HG02938 (cell line): ENCODE data around the gene NSD1.
"Not testable (repeated sequence)": the region's sequence is repeated elsewhere in the genome, so short reads cannot be mapped to it uniquely, and the experiment has no call there.

Source experiments
- ATAC-seq: cut with Tn5 transposase; IDR thresholded peaks from one replicate; pipeline ENCODE4 v1.9.1; 2021; ENCODE audit warnings: mild to moderate bottlenecking, moderate library complexity; ENCODE audit not compliant: unreplicated experiment

NSD1 gene

DNA sequence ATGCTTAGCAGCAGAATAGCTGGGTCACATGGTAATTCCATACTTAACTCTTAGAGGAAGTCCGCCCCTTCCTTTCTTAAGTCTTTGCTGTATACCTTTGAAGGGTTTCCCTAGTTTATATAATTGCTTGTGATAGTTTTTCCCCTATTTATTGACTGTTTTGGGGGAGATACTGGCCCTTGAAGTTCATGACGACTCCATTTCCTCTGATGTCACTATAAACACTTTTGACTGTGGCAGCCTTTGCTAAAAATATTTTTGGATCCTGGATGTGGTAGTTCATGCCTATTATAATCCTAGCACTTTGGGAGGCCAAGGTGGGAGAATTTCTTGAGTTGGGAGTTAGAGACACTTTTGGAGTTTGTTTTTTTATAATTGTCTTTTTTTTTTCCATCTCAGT, 38.4 kb downstream of the NSD1 start:
- ATAC-seq = no peak

DNA sequence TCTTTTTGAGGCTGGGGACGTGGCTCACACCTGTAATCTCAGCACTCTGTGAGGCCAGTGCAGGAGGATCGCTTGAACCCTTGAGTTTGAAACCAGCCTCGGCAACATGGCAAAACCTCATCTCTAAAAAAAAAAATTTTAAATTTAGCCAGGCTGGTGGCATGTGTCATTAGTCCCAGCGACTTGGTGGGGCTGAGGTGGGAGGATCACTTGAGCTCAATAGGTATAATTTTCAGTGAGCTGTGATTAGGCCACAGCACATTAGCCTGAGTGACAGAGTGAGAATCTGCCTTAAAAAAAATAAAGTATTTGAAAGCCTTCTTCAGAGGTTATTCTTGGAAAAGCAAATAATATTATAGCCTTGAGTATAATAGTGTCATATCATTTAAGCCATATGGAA, 41.8 kb downstream of the NSD1 start:
- ATAC-seq = no peak

DNA sequence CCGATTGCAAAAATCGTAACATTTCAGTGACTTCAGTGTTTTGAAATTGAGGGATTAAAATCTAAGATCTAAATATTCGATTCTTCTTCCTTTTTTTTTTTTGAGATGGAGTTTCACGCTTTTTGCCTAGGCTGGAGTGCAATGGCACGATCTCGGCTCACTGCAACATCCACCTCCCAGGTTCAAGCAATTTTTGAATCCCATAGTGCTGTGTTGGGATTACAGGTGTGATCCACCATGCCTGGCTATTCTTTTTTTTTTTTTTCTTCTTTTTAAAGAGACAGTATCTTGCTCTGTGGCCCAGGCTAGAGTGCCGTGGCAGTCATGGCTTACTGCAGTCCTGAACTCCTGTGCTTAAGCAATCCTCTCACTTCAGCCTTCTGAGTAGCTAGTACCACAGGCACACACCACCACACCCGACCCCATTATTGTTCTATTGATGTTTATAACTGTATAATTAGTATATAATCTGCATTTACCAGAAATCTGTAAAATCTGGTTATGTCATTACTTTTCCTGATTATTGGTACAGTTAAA, 42.7 kb downstream of the NSD1 start:
- no peak for ATAC-seq

DNA sequence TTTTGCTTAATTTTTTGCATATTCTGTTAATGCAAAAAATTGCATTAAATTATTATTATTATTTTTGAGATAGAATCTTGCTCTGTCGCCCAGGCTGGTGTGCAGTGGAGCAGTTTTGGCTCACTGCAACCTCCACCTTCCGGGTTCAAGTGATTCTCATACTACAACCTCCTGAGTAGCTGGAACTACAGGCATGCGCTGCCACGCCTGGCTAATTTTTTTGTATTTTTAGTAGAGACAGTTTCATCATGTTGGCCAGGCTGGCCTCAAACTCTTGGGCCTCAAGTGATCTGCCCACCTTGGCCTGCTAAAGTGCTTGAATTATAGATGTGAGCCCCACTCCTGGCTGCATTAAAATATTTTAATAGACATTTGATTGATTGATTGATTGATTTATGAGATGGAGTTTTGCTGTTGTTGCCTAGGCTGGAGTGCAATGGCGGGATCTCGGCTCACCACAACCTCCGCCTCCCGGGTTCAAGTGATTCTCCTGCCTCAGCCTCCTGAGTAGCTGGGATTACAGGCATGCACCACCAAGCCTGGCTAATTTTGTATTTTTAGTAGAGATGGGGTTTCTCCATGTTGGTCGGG, 44.4 kb downstream of the NSD1 start:
- ATAC-seq = not testable (repeated sequence)

DNA sequence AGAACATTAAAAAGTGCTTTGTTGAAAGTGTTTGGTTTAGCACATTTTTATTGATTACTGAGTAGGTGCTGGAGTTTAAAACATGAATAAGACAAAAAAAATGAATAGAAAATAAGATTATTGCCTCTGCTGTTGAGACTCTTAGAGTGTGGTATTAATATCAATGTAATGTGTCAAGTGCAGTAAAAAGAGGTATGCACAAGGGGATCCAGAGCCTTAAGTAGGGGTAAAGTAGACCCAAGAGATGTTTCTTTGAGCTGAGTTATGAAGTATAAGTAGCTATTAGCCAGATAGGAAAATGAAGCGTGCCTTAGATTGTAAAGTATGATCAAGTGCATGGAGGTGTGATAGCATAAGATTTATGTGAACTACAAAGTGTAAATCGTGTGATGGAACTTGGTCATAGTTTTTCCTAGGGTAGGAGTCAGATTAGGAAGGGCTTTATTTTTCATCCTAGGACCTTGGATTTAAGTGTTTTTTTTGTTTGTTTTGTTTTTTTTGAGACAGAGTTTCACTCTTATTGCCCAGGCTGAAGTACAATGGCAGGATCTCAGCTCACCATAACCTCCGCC, 45.2 kb downstream of the NSD1 start:
- no peak for ATAC-seq

DNA sequence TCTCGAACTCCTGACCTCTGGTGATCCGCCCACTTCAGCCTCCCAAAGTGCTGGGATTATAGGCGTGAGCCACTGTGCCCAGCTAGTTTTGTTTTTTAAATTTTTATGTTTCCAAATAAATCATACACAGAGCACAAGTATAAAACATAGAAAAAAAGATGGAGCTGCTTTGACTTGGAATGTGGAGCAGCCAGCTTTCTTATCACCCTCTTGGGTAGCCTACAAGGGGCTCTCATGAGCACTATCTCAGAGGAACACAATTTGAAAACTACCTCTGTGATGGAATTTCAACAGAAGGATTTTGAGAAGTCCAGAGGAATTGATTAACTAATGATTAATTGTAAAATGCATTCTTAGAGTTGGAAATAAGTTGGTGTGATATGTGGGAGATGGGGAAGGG, 45.9 kb downstream of the NSD1 start:
- ATAC-seq = no peak

DNA sequence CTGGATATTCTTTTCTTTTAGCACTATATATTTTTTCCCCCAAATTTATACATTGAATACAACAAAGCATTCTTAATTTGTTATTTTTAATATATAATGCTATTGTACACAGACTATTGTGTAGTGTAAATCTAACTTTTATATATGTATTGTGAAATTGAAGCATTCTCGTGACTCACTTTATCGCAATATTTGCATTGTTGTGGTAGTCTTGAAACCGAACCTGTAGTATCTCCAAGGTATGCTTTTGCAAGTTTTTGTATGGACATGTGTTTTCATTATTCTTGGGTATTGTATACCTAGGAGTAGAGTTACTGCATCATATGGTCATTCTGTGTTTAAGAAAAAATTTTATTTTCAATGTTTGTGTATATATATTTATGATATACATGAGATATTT, 49.6 kb downstream of the NSD1 start:
- no peak for ATAC-seq

DNA sequence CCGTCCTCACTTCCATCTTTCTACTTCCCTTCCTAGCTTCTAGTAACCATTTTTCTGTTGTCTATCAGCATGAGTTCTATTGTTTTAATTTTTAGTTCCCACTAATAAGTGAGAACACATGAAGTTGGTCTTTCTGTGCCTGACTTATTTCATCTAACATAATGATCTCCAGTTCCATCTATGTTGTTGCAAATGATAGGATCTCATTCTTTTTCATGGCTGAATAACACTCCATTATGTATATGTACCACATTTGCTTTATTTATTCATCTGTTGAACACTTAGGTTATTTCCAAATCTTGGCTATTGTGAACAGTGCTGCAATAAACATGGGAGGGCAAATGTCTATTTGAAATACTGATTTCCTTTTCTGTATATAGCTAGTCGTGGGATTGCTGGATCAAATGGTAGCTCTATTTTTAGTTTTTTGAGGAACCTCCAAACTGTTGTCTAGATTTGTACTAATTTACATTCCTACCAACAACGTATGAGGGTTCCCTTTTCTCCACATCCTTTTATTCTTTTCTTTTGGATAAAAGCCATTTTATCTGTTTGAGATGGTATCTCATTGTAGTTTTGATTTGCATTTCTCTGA, 50.3 kb downstream of the NSD1 start:
- no peak for ATAC-seq

DNA sequence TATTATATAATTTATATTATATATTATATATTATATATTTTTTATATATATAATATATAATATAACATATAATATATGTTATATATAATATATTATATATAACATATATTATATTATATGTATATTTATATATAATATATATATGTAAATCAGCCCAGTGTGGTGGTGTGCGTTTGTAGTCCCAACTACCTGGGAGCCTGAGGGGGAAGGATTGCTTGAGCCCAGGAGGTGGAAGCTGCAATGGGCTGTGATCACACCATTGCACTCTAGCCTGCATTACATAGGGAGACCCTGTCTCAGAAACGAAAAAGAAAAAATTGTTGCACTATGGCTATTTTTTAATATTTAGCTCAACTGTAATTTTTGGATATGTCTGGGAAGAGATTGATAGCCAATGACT, 52.4 kb downstream of the NSD1 start:
- no peak for ATAC-seq

DNA sequence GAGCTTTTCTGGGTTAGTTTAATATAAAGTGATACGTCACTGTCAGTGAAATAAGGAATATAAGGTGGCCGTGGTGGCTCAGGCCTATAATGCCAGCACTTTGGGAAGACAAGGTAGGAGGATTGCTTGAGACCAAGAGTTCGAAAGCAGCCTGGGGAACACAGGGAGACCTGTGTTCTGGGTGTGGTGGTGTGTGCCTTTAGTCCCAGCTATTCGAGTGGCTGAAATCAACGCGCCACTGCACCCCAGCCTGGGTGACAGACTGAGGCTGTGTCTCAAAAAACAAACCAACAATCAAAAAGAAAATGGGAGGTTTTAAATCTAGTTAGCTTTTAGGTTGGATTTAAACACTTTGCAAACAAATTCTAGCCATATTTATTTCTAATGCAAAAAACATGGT, 53.1 kb downstream of the NSD1 start:
- no peak for ATAC-seq

DNA sequence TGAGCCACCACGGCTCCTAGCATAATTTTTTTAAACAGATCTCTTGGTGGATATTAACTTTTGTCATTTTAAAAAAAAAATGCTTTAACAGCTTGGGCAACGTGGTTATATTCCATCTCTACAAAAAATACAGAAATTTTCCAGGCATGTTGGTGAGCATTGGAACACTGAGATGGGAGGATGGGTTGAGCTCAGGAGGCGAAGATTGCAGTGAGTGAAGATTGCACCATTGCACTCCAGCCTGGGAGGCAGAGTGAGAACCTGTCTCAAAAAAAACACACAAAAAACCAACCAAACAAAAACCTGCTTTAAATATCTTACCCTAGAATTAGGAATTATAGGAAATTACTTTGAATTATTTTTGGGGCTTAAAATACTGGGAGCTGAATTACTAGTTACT, 55.2 kb downstream of the NSD1 start:
- no peak for ATAC-seq

DNA sequence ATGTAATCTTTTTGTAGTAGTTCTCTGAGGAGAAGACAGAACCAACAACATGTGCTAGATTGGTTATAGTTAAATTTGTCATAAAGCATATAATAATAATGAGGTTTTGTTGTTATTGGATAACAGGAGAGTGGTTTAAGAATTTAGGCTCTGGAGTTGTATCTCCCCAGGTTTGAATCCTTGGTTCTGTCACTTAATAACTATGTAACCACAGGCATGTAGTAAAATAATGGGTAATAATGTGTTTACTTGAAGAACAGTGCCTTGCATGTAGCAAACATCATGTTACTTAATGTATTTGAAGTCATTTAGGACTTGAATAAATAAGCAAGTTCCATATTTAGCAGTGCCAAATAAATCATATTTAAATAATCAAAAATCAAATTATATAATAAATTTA, 55.8 kb downstream of the NSD1 start:
- no peak for ATAC-seq

DNA sequence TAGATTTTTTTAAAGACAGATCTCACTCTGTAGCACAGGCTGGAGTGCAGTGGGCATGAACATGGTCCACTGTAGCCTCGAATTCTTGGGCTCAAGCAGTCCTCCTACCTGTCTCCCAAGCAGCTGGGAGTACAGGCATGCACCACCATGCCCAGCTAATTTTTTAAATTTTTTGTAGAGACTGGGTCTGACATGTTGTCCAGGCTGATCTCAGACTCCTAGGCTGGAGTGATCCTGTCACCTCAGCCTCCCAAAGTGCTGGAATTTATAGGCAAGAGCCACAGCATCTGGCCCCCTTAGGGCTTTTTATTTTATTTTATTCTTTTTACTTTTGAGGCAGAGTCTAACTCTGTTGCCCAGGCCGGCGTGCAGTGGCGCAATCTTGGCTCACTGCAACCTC, 56.4 kb downstream of the NSD1 start:
- no peak for ATAC-seq

DNA sequence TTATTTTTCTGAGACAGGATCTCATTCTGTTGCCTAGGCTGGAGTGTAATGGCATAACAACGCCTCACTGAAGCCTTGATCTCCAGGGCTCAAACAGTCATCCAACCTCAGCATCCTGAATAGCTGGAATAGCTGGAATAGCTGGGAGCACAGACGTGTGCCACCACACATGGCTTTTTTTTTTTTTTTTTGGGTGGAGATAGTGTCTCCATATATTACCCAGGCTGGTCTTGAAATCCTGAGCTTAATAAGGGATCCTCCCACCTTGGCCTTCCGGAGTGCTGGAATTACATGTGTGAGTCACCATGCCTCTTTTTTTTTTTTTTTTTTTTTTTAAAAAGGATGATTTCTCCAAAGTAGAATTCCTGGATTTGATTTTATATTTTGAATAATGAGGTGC, 60.7 kb downstream of the NSD1 start:
- no peak for ATAC-seq

DNA sequence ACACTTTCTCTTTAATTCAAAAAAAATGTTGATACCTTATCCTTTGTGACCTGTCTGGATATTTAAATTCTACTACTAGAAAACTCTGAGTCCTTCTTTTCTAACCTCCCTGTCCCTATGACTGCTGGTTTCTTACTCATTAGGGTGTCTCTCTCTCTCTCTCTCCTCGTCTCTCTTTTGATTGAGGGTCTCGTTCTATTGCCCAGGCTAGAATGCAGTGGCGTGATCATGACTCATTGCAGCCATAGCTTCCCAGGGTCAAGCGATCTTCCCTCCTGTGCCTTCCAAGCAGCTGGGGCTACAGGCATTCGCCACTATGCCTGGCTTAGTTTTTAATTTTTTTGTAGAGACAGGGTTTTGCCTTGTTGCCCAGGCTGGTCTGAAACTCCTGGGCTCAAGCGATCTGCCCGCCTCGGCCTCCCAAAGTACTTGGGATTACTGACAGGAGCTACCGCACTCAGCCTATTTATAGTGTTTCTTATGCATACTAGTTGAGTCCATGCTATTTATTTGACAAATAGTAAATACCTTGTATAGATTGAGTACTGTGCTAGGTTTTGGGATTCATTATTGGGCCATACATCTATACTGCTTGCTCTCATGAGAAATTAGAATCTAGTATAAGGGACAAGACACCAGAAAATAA, 61.9 kb downstream of the NSD1 start:
- no peak for ATAC-seq

DNA sequence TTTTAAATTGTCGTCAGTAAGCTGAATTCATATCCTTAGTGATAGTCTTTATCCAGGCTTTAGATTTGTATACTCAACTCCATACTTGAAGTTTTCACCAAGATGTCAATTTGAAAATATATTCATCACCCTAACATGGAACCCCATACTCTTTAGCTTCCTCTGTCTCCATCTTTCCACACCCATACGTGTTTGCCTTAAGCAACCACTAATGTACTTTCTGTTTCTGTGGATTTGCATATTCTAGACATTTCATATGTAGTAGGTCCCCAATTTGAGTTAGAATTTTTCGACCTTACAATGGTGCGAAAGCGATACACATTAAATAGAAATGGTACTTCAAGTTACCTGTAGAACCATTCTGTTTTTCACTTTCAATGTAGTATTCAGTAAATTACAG, 65.2 kb downstream of the NSD1 start:
- no peak for ATAC-seq

DNA sequence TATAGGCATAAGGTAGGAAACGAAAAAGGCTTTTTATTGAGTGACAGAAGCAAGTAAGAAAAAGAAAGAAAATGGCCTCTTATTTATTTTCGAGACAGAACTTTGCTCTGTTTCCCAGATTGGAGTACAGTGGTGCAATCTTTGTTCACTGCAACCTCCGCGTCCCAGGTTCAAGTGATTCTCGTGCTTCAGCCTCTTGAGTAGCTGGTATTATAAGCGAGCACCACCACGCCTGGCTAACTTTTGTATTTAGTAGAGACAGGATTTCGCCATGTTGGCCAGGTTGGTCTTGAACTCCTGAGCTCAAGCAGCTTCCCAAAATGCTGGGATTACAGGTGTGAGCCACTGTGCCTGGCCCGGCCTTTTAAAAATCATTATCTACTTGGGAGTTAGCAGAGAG, 70.7 kb downstream of the NSD1 start:
- ATAC-seq = no peak

DNA sequence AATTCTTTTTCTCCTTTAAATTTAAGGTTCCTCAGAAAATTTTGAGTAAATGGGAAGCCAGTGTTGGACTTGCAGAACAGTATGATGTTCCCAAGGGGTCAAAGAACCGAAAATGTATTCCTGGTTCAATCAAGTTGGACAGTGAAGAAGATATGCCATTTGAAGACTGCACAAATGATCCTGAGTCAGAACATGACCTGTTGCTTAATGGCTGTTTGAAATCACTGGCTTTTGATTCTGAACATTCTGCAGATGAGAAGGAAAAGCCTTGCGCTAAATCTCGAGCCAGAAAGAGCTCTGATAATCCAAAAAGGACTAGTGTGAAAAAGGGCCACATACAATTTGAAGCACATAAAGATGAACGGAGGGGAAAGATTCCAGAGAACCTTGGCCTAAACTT, 76.0 kb downstream of the NSD1 start:
- ATAC-seq = no peak

DNA sequence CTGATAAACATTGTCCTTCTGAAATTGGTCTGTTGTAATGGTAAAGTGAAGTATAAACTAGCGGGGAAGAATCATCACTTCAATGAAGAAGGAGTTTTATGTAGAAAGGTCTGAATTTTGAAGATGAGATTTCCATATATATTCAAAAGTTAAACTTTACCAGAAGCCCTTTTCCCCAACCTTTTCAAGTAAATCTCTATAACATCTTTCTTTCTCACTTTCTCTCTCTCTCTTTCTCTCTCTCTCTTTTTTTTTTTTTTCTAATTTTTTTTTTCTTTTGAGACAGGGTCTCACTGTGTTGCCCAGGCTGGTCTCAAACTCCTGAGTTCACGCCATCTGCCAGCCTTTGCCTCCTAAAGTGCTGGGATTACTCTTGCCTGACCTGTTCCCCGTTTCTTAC, 78.7 kb downstream of the NSD1 start:
- ATAC-seq = no peak

DNA sequence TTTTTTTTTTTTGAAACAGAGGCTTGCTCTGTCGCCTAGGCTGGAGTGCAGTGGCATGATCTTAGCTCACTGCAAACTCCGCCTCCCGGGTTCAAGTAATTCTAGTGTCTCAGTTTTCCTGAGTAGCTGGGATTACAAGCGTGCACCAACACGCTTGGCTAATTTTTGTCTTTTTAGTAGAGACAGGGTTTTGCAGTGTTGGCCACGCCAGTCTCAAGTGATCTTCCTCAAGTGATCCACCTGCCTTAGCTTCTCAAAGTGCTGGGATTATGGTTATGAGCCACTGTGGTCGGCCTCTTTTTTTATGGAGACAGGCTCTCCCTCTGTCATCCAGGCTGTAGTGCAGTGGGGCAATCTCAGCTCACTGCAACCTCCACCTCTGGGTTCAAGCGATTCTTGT, 87.0 kb downstream of the NSD1 start:
- ATAC-seq = no peak

DNA sequence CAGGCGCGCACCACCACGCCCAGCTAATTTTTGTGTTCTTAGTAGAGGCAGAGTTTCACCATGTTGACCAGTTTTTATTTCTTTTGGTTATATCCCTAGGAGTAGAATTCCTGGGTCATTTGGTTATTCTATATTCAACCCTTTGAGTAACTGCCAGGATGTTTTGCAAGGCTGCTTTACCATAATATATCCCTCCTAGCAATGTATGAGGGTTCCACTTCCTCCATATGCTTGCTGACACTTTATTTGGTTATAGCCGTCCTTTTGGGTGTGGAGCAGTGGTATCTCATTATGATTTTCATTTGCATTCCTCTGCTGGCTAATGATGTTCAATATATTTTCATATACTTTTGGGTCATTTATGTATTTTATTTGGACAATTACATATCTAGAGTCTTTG, 88.7 kb downstream of the NSD1 start:
- no peak for ATAC-seq

DNA sequence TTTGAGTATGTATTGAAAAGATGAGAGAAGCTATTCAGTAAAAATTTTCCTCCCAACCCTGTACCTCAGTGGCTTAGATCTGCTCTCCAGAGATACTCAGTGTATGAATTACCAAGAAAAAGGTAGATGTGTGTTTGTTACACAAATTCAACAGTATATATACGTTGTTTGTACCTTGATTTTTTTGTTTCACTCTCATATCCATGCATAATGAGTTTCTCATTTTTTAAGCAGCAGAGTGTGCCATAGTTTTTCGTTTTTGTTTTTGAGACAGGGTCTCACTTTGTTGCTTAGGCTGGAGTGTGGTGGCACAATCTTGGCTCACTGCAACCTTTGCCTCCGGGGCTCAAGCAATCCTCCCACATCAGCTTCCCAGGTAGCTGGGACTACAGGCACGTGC, 92.2 kb downstream of the NSD1 start:
- no peak for ATAC-seq
